DOHH2 (cell line): ENCODE data around the gene TCERG1L.

Experiments
- CTCF ChIP-seq: fragments of 200-600 bp; sonication (generic); IDR thresholded peaks from one replicate; pipeline ENCODE4 v1.5.1; 2014; ENCODE audit warnings: antibody characterized with exemption, mild to moderate bottlenecking, low read depth, low read length; ENCODE audit not compliant: poor library complexity, severe bottlenecking
- EZH2phosphoT487 ChIP-seq: fragments of 200-600 bp; sonication (generic); IDR thresholded peaks from 2 replicates; pipeline ENCODE4 v1.6.1; 2017; ENCODE audit warnings: borderline replicate concordance, mild to moderate bottlenecking, antibody characterized with exemption, low read length, moderate library complexity, mixed read lengths

- TF ChIP-seq CTCF: no peak
- no peak for TF ChIP-seq EZH2phosphoT487
Measured at GRCh38 chr10:131115321-131115720, 196.2 kb downstream of the TCERG1L start.
